NCI-H1105 treated with DMSO at 0.1 percent for 48 hours (cell line): Measurements from ENCODE around the gene CCDC158.
"Not testable (repeated sequence)": the region's sequence is repeated elsewhere in the genome, so short reads cannot be mapped to it uniquely, and the experiment has no call there.

Source experiments
- DNase-seq: peaks from one replicate; lab custom pipeline; 2025; lab: John Stamatoyannopoulos, UW

CCDC158 gene

GRCh38 chr4:76311896-76312331 is 109.0 kb downstream of the CCDC158 start:
- no peak for DNase-seq

- no peak for DNase-seq
These were observed 110.3 kb downstream of the CCDC158 start for GRCh38 chr4:76310683-76311082.

- DNase-seq: no peak
These were observed 110.9 kb downstream of the CCDC158 start for GRCh38 chr4:76309939-76310550.

- DNase-seq: no peak
These were observed 112.4 kb downstream of the CCDC158 start for GRCh38 chr4:76308548-76308947.

- DNase-seq: no peak
These were observed 113.3 kb downstream of the CCDC158 start for GRCh38 chr4:76307660-76308014.

GRCh38 chr4:76306882-76307659 is 113.9 kb downstream of the CCDC158 start:
- DNase-seq: no peak

GRCh38 chr4:76305971-76306881 is 114.7 kb downstream of the CCDC158 start, which contains the start of gene STBD1:
Gene STBD1, plus strand, starts transcription at chr4:76306733. Its CDS starts 37 bp downstream, at chr4:76306770.
- DNase-seq: peak; percentile 40

- DNase-seq: no peak
These were observed 115.8 kb downstream of the CCDC158 start for GRCh38 chr4:76305033-76305687.

GRCh38 chr4:76302826-76303438 is 118.0 kb downstream of the CCDC158 start:
- DNase-seq: no peak

GRCh38 chr4:76301775-76302162 is 119.2 kb downstream of the CCDC158 start:
- no peak for DNase-seq

GRCh38 chr4:76301068-76301774 is 119.7 kb downstream of the CCDC158 start:
- no peak for DNase-seq

GRCh38 chr4:76300012-76300411 is 120.9 kb downstream of the CCDC158 start:
- DNase-seq: no peak

- no peak for DNase-seq
These were observed 122.7 kb downstream of the CCDC158 start for GRCh38 chr4:76298227-76298626.

GRCh38 chr4:76296286-76296820 is 124.6 kb downstream of the CCDC158 start:
- DNase-seq: no peak

GRCh38 chr4:76293772-76294171 is 127.2 kb downstream of the CCDC158 start:
- DNase-seq: no peak

- DNase-seq: no peak
These were observed 128.2 kb downstream of the CCDC158 start for GRCh38 chr4:76292730-76293129.

GRCh38 chr4:76287811-76288210 is 133.1 kb downstream of the CCDC158 start:
- not testable (repeated sequence) for DNase-seq

GRCh38 chr4:76283900-76284299 is 137.0 kb downstream of the CCDC158 start:
- no peak for DNase-seq

GRCh38 chr4:76282941-76283689 is 137.8 kb downstream of the CCDC158 start:
- no peak for DNase-seq

GRCh38 chr4:76281594-76281993 is 139.3 kb downstream of the CCDC158 start:
- DNase-seq: not testable (repeated sequence)
